Stimulated activated CD8-positive, alpha-beta memory T cell treated with anti-CD3 and anti-CD28 coated beads, Interleukin-12 subunit alpha, Interleukin-12 subunit beta, amount 100 ng/mL, for 1 hour (primary cell): ENCODE results near the gene ZNF275.
A peak's percentile ranks its signal among the peaks of the same experiment; 100 is the strongest.
"Not testable (repeated sequence)": the region's sequence is repeated elsewhere in the genome, so short reads cannot be mapped to it uniquely, and the experiment has no call there.

Source experiments
- DNase-seq: peaks from one replicate; pipeline ENCODE4 v3.0.0-alpha.2; 2020; ENCODE audit warnings: low read depth

The ZNF275 gene

GRCh38 chrX:153333821-153334653 is at the start of gene ZNF275:
TSS of gene ZNF275 (plus strand) at chrX:153334153. CDS start at chrX:153336680, 2,527 bp downstream.
- peak; percentile 62 for DNase-seq

GRCh38 chrX:153285678-153286077 is 48.3 kb upstream of the ZNF275 start:
- DNase-seq: not testable (repeated sequence)

GRCh38 chrX:153288807-153289206 is 45.1 kb upstream of the ZNF275 start:
- DNase-seq: not testable (repeated sequence)

- not testable (repeated sequence) for DNase-seq
These were observed 40.4 kb upstream of the ZNF275 start for GRCh38 chrX:153293485-153294071.

GRCh38 chrX:153297376-153297775 is 36.6 kb upstream of the ZNF275 start:
- DNase-seq: no peak

- no peak for DNase-seq
These were observed 34.1 kb upstream of the ZNF275 start for GRCh38 chrX:153299855-153300254.

GRCh38 chrX:153301746-153302145 is 32.2 kb upstream of the ZNF275 start:
- no peak for DNase-seq

GRCh38 chrX:153302796-153303195 is 31.2 kb upstream of the ZNF275 start:
- DNase-seq: no peak

GRCh38 chrX:153303276-153304262 is 30.4 kb upstream of the ZNF275 start:
- no peak for DNase-seq

GRCh38 chrX:153304988-153305736 is 28.8 kb upstream of the ZNF275 start:
- DNase-seq: no peak

GRCh38 chrX:153305972-153306371 is 28.0 kb upstream of the ZNF275 start:
- DNase-seq: no peak

- no peak for DNase-seq
These were observed 27.3 kb upstream of the ZNF275 start for GRCh38 chrX:153306527-153307115.

GRCh38 chrX:153307276-153308178 is 26.4 kb upstream of the ZNF275 start:
- no peak for DNase-seq

- DNase-seq: no peak
These were observed 23.1 kb upstream of the ZNF275 start for GRCh38 chrX:153310901-153311300.

GRCh38 chrX:153312041-153312440 is 21.9 kb upstream of the ZNF275 start:
- no peak for DNase-seq

- DNase-seq: no peak
These were observed 21.1 kb upstream of the ZNF275 start for GRCh38 chrX:153312842-153313241.

GRCh38 chrX:153317306-153317705 is 16.6 kb upstream of the ZNF275 start:
- no peak for DNase-seq

- no peak for DNase-seq
These were observed 15.8 kb upstream of the ZNF275 start for GRCh38 chrX:153317996-153318722.

- DNase-seq: no peak
These were observed 15.1 kb upstream of the ZNF275 start for GRCh38 chrX:153318811-153319210.
